Psoas muscle (tissue), 8 donors: ENCODE data around the gene NPEPL1. TPM values are rescaled to one million over a fixed set of nuclear protein-coding genes. Genes with fewer than 3 reads are reported as not detected.
"Not testable (repeated sequence)": the region's sequence is repeated elsewhere in the genome, so short reads cannot be mapped to it uniquely, and the experiment has no call there.

Experiments used
- ATAC-seq, 4 donors: fragments of 200-7000 bp; cut with Tn5 transposase; one replicate each; pipeline ENCODE4 v1.9.1; 2020; ENCODE audit warnings: moderate library complexity in 3 of 4, mild to moderate bottlenecking in 2 of 4
- DNase-seq, 2 donors: peaks; one replicate each; pipeline ENCODE4 v3.0.0-alpha.2; 2020
- H3K27ac ChIP-seq: fragments of 200-600 bp; one replicate; pipeline ENCODE4 v1.8.0; 2022
- H3K27me3 ChIP-seq, 3 donors: fragments of 200-600 bp in 1 of 3; one replicate each; pipeline versions ENCODE4 v1.6.1 to v1.8.0; 2013 to 2022; ENCODE audit warnings: low read length in 2 of 3, mild to moderate bottlenecking in 2 of 3, moderate library complexity in 1 of 3; ENCODE audit not compliant: insufficient read depth in 3 of 3
- H3K36me3 ChIP-seq, 2 donors: fragments of 200-600 bp in 1 of 2; one replicate each; pipeline versions ENCODE4 v1.6.1 to v1.8.0; 2013 to 2022; ENCODE audit warnings: low read depth in 1 of 2, mild to moderate bottlenecking in 1 of 2, moderate library complexity in 1 of 2; ENCODE audit not compliant: insufficient read depth in 1 of 2
- H3K4me1 ChIP-seq: fragments of 200-600 bp; one replicate; pipeline ENCODE4 v1.8.0; 2022
- H3K4me3 ChIP-seq: fragments of 200-600 bp; one replicate; pipeline ENCODE4 v1.8.0; 2022; ENCODE audit warnings: mild to moderate bottlenecking
- H3K9me3 ChIP-seq: fragments of 200-600 bp; one replicate; pipeline ENCODE4 v1.8.0; 2022
- WGBS, 3 donors: extraction: QIAGEN DNeasy Blood & Tissue Kit; methylation state at CpG; one replicate each; pipeline versions ENCODE4 v1.1.6 to v1.1.7; 2013; 5-methylcytosine and 5-hydroxymethylcytosine counted together
- intact Hi-C, 2 donors: fragments of 100-400 bp; cut with DNase I; formaldehyde crosslinking; loops; one replicate each; pipeline versions ENCODE4 v1.11.0 to v1.14.2; 2022
- polyA plus RNA-seq, 3 donors: library from polyadenylated mRNA; stranded (reverse); fragments of 200-250 nt; gene quantifications; one replicate each; pipeline ENCODE4 v1.2.3, GENCODE V29; 2013
- total RNA-seq, 4 donors: library from RNA; stranded (reverse); fragmentation: NEBNext Ultra II Directional in 2 of 4; extraction: Animal tissue kit (Norgen Biotek cat#: 25700) in 2 of 4; gene quantifications; one replicate each; pipeline versions ENCODE4 v1.2.1 to v1.2.4, GENCODE V29; 2021 to 2023
- TF ChIP-seq, protein P1 (sequence below): fragments of 200-600 bp; IDR thresholded peaks from one replicate; pipeline ENCODE4 v1.8.0; 2022; ENCODE audit warnings: antibody characterized with exemption
- donor health status: healthy with polysubstance abuse.
- donor health status: DM: no; HTN: no; CAD: no; lungs with moderate emphysema.
- donor health status: Bipolar disorder and iron deficiency.
- donor health status: healthy.
- donor health status: DM: yes; HTN: yes; CAD: no.
- donor health status: DM: no; HTN: no; CAD: no.
- donor health status: DM: no; HTN: no; CAD: no.
- donor health status: DM: yes; HTN: yes; CAD: no.

The NPEPL1 gene
- total and polyA plus RNA-seq, 7 donors: 18.4 to 52.3 (median 36.0) TPM

DNA sequence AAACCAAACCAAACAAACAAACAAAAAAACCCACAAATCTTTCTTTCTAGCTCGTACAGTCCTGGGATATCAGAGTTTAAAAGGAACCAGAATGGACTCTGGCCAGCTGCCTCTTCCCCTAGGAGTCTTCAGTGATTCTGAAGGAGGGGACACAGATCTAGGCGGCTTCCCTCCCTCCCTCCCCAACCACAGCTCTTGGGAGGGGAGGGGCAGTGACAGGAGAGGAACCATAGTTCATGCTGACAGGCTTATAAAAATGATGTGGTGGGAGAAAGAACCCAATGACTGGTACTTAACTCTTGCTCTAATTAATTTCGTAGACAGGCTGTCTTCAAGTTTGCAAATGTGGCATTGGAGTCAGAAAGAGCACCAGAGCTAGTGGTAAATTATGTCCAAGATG is 56.0 kb downstream of the NPEPL1 start:
- intact Hi-C loops: no loop called here
- TF ChIP-seq, protein P1, sequence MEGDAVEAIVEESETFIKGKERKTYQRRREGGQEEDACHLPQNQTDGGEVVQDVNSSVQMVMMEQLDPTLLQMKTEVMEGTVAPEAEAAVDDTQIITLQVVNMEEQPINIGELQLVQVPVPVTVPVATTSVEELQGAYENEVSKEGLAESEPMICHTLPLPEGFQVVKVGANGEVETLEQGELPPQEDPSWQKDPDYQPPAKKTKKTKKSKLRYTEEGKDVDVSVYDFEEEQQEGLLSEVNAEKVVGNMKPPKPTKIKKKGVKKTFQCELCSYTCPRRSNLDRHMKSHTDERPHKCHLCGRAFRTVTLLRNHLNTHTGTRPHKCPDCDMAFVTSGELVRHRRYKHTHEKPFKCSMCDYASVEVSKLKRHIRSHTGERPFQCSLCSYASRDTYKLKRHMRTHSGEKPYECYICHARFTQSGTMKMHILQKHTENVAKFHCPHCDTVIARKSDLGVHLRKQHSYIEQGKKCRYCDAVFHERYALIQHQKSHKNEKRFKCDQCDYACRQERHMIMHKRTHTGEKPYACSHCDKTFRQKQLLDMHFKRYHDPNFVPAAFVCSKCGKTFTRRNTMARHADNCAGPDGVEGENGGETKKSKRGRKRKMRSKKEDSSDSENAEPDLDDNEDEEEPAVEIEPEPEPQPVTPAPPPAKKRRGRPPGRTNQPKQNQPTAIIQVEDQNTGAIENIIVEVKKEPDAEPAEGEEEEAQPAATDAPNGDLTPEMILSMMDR: no peak
- no peak for ATAC-seq
- WGBS, 3 donors: 80 to 83% (median 81%) methylated on average over 3 of the region's 3 CpGs
- no peaks in the 10 kb centered on the region for H3K36me3 ChIP-seq
- no peak overlapping the region for H3K27ac ChIP-seq
- no peaks in the 10 kb centered on the region for H3K9me3 ChIP-seq
- no peak overlapping the region for H3K4me3 ChIP-seq
- H3K4me1 ChIP-seq: no peaks in the 10 kb centered on the region
- no peak for DNase-seq
- H3K27me3 ChIP-seq: peaks cover 0 to 40% (median 11%) of the 10 kb centered on the region in 3 donors

DNA sequence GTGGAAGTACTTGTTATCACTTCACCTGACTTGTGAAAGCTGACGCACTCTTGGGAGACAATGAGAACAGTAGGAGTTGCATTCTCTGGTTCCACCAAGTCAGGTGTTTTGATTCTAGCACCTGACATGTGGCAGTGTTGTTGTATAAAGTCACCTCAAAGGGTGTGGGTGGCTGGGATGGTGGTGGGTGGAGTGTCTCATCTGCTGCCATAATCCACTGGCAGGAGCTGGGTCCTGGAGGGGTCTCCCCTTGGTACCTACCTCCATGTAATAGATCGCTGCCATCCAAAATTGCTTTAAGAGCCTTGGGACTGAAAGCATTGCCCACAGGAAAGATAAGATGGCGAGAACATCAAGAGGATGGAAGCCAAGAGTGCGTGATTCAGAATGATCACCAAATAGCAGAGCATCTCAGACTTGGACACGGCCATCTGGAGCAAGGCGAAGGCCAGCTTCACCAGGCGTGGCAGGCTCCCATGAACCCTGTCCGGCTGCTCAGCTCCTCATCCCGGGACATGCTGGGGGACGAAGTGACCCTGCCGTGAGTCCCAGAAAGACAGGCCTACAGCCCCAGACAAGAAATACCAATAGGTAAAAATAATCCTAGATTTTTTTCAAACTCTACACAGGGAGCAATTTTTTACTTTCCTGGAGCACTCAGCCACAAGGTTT is 56.6 kb downstream of the NPEPL1 start:
- DNase-seq: no peak
- Histone ChIP-seq H3K27me3 (peaks cover 0 to 46% (median 10%) of the 10 kb centered on the region in 3 donors), H3K36me3 (no peaks in the 10 kb centered on the region), H3K27ac (no peak overlapping the region), H3K9me3 (no peaks in the 10 kb centered on the region), H3K4me1 (no peaks in the 10 kb centered on the region), H3K4me3 (no peak overlapping the region)
- no peak for ATAC-seq
- TF ChIP-seq, protein P1: no peak
- 85 to 89% (median 88%) methylated on average over 11 of the region's 11 CpGs for WGBS, 3 donors
- intact Hi-C loops: no loop called here

DNA sequence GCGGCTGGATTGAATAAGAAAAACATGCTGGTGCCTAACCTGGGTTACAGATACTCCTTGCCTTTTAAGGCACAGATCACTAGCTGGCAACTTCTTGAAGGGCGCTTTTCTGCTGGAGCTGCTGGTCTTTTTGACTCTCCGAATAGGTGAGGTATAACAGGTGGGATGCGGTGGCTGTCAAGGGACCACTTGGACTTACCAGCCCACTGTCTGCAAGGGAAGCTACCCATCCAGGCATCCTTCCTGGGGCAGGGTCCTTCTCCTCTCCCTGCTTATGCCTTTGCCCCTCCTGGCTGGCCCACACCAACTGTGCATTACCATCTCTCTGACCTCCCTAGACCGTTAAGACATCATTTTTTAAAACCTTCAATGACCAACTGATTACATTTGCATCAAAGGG is 57.4 kb downstream of the NPEPL1 start:
- H3K4me3 ChIP-seq: no peak overlapping the region
- ATAC-seq (no peak), DNase-seq (no peak)
- intact Hi-C loops: no loop called here
- WGBS, 3 donors: 90 to 98% (median 96%) methylated on average over 5 of the region's 5 CpGs
- TF ChIP-seq, protein P1: no peak
- no peaks in the 10 kb centered on the region for H3K9me3 ChIP-seq
- peaks cover 0 to 49% (median 8%) of the 10 kb centered on the region in 3 donors for H3K27me3 ChIP-seq
- no peaks in the 10 kb centered on the region for H3K36me3 ChIP-seq
- H3K27ac ChIP-seq: no peak overlapping the region
- no peaks in the 10 kb centered on the region for H3K4me1 ChIP-seq

DNA sequence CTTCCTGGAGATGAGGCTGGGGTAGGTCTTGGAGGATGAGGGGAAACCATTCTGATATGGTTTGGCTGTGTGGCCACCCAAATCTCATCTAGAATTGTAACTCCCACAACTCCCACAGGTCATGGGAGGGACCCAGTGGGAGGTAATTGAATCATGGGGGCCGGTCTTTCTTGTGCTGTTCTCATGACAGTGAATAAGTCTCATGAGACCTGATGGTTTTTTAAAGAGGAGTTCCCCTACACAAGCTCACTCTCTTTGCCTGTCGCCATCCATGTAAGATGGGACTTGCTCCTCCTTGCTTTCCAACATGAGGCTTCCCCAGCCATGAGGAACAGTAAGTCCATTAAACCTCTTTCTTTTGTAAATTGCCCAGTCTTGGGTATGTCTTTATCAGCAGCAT is 58.1 kb downstream of the NPEPL1 start:
- H3K4me3 ChIP-seq, H3K36me3 ChIP-seq, DNase-seq, intact Hi-C loops, ATAC-seq, H3K27ac ChIP-seq, H3K4me1 ChIP-seq, H3K9me3 ChIP-seq: not testable (repeated sequence)
- 92 to 97% (median 94%) methylated on average over 2 of the region's 2 CpGs for whole genome bisulfite sequencing, 3 donors
- H3K27me3 ChIP-seq: peaks cover 0 to 41% (median 4%) of the 10 kb centered on the region in 3 donors

DNA sequence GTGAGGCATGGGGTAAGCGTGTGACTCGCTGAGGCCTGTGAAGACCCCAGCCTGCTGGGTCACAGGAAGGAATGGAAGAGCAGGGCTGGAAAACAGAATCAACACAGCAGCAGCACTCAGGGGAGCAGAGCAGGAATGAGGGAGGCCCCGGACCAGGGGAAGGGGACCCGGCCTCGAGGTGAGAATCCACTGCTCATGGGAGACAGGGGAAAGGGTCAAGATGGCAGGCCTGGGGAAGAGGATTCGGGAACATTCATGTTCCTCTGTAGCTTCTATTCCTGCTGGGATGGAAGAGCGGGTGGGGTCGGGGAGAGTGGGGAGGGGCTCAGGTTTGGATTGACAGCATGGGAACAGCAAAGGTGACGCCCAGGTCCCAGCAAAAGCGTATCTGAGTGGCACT is 59.4 kb downstream of the NPEPL1 start:
- no peak for ATAC-seq
- 92 to 95% (median 95%) methylated on average over 10 of the region's 10 CpGs for WGBS, 3 donors
- H3K36me3 ChIP-seq: no peaks in the 10 kb centered on the region
- H3K4me1 ChIP-seq: no peaks in the 10 kb centered on the region
- TF ChIP-seq, protein P1: no peak
- peaks cover 0 to 32% (median 2%) of the 10 kb centered on the region in 3 donors for H3K27me3 ChIP-seq
- H3K27ac ChIP-seq: no peak overlapping the region
- intact Hi-C loops: no loop called here
- no peak for DNase-seq
- no peaks in the 10 kb centered on the region for H3K9me3 ChIP-seq
- H3K4me3 ChIP-seq: no peak overlapping the region
